Measurements from ENCODE around the gene PVR.
A peak's percentile ranks its signal among the peaks of the same experiment; 100 is the strongest.
"Not testable (repeated sequence)": the region's sequence is repeated elsewhere in the genome, so short reads cannot be mapped to it uniquely, and the experiment has no call there.

PVR gene

GRCh38 chr19:44627631-44628030, 16.1 kb upstream of the PVR start:
- no peaks in the 10 kb centered on the region for H3K79me2 ChIP-seq (ENCODE audit: control insufficient read depth, insufficient read depth, low read length, poor library complexity)
- H2BK12ac ChIP-seq (ENCODE audit: low read length) = no peak overlapping the region
- DNase-seq = no peak
- H3K4ac ChIP-seq (ENCODE audit: low read depth, low read length) = no peak overlapping the region
- no CpG with 5 or more reads among the region's 4 CpGs for WGBS (ENCODE audit: extremely low coverage, insufficient coverage, insufficient read length)
- H2BK120ac ChIP-seq (ENCODE audit: insufficient read depth, low read length, poor library complexity) = no peak overlapping the region
- no peaks in the 10 kb centered on the region for H3K36me3 ChIP-seq (ENCODE audit: control insufficient read depth in 1 of 2, insufficient read depth in 2 of 2, low read length in 2 of 2)
- no peak overlapping the region for H3K4me3 ChIP-seq (ENCODE audit: low read depth, low read length)
- H3K4me2 ChIP-seq (ENCODE audit: low read length) = no peak overlapping the region
- peaks cover 1% of the 10 kb centered on the region for H3K9me3 ChIP-seq (ENCODE audit: insufficient read depth, low read depth, low read length)
- H3K79me1 ChIP-seq (ENCODE audit: low read length) = peaks cover 2% of the 10 kb centered on the region
- H3K27me3 ChIP-seq (ENCODE audit: insufficient read depth, low read length) = no peaks in the 10 kb centered on the region
- no peak overlapping the region for H3K27ac ChIP-seq (ENCODE audit: low read depth, low read length)
- no peak overlapping the region for H2AK5ac ChIP-seq (ENCODE audit: low read length)
- H4K12ac ChIP-seq (ENCODE audit: low read depth, low read length) = no peak overlapping the region
- peaks cover 3 to 9% of the 10 kb centered on the region in 2 experiments for H3K4me1 ChIP-seq (ENCODE audit: control insufficient read depth in 1 of 2, insufficient read depth in 2 of 2, low read length in 2 of 2)
- no peak overlapping the region for H3K14ac ChIP-seq (ENCODE audit: low read length)
- H4K91ac ChIP-seq (ENCODE audit: low read depth, low read length) = no peak overlapping the region
- H3K18ac ChIP-seq (ENCODE audit: low read length) = no peak overlapping the region
- H3K9ac ChIP-seq (ENCODE audit: low read length) = no peak overlapping the region
- no peak overlapping the region for H2BK5ac ChIP-seq (ENCODE audit: low read depth, low read length, poor library complexity)
- H2AFZ ChIP-seq (ENCODE audit: insufficient read depth, low read length, poor library complexity) = no peak overlapping the region
- no peak overlapping the region for H4K8ac ChIP-seq (ENCODE audit: low read depth, low read length)
- no peak overlapping the region for H3K23ac ChIP-seq (ENCODE audit: low read length)

GRCh38 chr19:44628793-44629192, 14.9 kb upstream of the PVR start:
- 100% methylated on average over 1 of the region's 3 CpGs for WGBS (ENCODE audit: extremely low coverage, insufficient coverage, insufficient read length)
- no peak overlapping the region for H3K4ac ChIP-seq (ENCODE audit: low read depth, low read length)
- H2BK120ac ChIP-seq (ENCODE audit: insufficient read depth, low read length, poor library complexity) = no peak overlapping the region
- no peak overlapping the region for H2AFZ ChIP-seq (ENCODE audit: insufficient read depth, low read length, poor library complexity)
- H3K79me1 ChIP-seq (ENCODE audit: low read length) = peaks cover 2% of the 10 kb centered on the region
- no peak overlapping the region for H3K9ac ChIP-seq (ENCODE audit: low read length)
- peaks cover 1% of the 10 kb centered on the region for H3K9me3 ChIP-seq (ENCODE audit: insufficient read depth, low read depth, low read length)
- H3K79me2 ChIP-seq (ENCODE audit: control insufficient read depth, insufficient read depth, low read length, poor library complexity) = no peaks in the 10 kb centered on the region
- no peak overlapping the region for H3K4me2 ChIP-seq (ENCODE audit: low read length)
- H4K12ac ChIP-seq (ENCODE audit: low read depth, low read length) = no peak overlapping the region
- no peak overlapping the region for H3K14ac ChIP-seq (ENCODE audit: low read length)
- H4K8ac ChIP-seq (ENCODE audit: low read depth, low read length) = no peak overlapping the region
- no peak overlapping the region for H2BK12ac ChIP-seq (ENCODE audit: low read length)
- H2AK5ac ChIP-seq (ENCODE audit: low read length) = no peak overlapping the region
- H3K4me1 ChIP-seq (ENCODE audit: control insufficient read depth in 1 of 2, insufficient read depth in 2 of 2, low read length in 2 of 2) = peaks cover 3 to 9% of the 10 kb centered on the region in 2 experiments
- no peak overlapping the region for H3K18ac ChIP-seq (ENCODE audit: low read length)
- H4K91ac ChIP-seq (ENCODE audit: low read depth, low read length) = no peak overlapping the region
- H3K23ac ChIP-seq (ENCODE audit: low read length) = peak overlapping the region; percentile 37
- no peak for DNase-seq
- no peaks in the 10 kb centered on the region for H3K27me3 ChIP-seq (ENCODE audit: insufficient read depth, low read length)
- no peak overlapping the region for H3K4me3 ChIP-seq (ENCODE audit: low read depth, low read length)
- H2BK5ac ChIP-seq (ENCODE audit: low read depth, low read length, poor library complexity) = no peak overlapping the region
- H3K27ac ChIP-seq (ENCODE audit: low read depth, low read length) = no peak overlapping the region
- no peaks in the 10 kb centered on the region for H3K36me3 ChIP-seq (ENCODE audit: control insufficient read depth in 1 of 2, insufficient read depth in 2 of 2, low read length in 2 of 2)

GRCh38 chr19:44631611-44632010, 12.1 kb upstream of the PVR start:
- H3K4ac ChIP-seq (ENCODE audit: low read depth, low read length); H3K79me1 ChIP-seq (ENCODE audit: low read length); H3K4me2 ChIP-seq (ENCODE audit: low read length); H4K12ac ChIP-seq (ENCODE audit: low read depth, low read length); H2BK12ac ChIP-seq (ENCODE audit: low read length); H3K4me1 ChIP-seq (ENCODE audit: control insufficient read depth in 1 of 2, insufficient read depth in 2 of 2, low read length in 2 of 2); H3K27me3 ChIP-seq (ENCODE audit: insufficient read depth, low read length); H3K9ac ChIP-seq (ENCODE audit: low read length); H3K18ac ChIP-seq (ENCODE audit: low read length); H3K79me2 ChIP-seq (ENCODE audit: control insufficient read depth, insufficient read depth, low read length, poor library complexity); H3K4me3 ChIP-seq (ENCODE audit: low read depth, low read length); H3K9me3 ChIP-seq (ENCODE audit: insufficient read depth, low read depth, low read length); H2AK5ac ChIP-seq (ENCODE audit: low read length); H3K23ac ChIP-seq (ENCODE audit: low read length); H3K14ac ChIP-seq (ENCODE audit: low read length); H4K91ac ChIP-seq (ENCODE audit: low read depth, low read length); H2BK5ac ChIP-seq (ENCODE audit: low read depth, low read length, poor library complexity); H3K27ac ChIP-seq (ENCODE audit: low read depth, low read length); H3K36me3 ChIP-seq (ENCODE audit: control insufficient read depth in 1 of 2, insufficient read depth in 2 of 2, low read length in 2 of 2); H4K8ac ChIP-seq (ENCODE audit: low read depth, low read length); DNase-seq; H2AFZ ChIP-seq (ENCODE audit: insufficient read depth, low read length, poor library complexity); H2BK120ac ChIP-seq (ENCODE audit: insufficient read depth, low read length, poor library complexity): not testable (repeated sequence)
- no CpG with 5 or more reads among the region's 8 CpGs for WGBS (ENCODE audit: extremely low coverage, insufficient coverage, insufficient read length)

- H3K36me3 ChIP-seq (ENCODE audit: control insufficient read depth in 1 of 2, insufficient read depth in 2 of 2, low read length in 2 of 2); H2BK12ac ChIP-seq (ENCODE audit: low read length); H2BK5ac ChIP-seq (ENCODE audit: low read depth, low read length, poor library complexity); H3K79me1 ChIP-seq (ENCODE audit: low read length); H4K8ac ChIP-seq (ENCODE audit: low read depth, low read length); H3K4ac ChIP-seq (ENCODE audit: low read depth, low read length); H2BK120ac ChIP-seq (ENCODE audit: insufficient read depth, low read length, poor library complexity); H3K27ac ChIP-seq (ENCODE audit: low read depth, low read length); H3K27me3 ChIP-seq (ENCODE audit: insufficient read depth, low read length); H2AK5ac ChIP-seq (ENCODE audit: low read length); H3K9ac ChIP-seq (ENCODE audit: low read length); H3K4me1 ChIP-seq (ENCODE audit: control insufficient read depth in 1 of 2, insufficient read depth in 2 of 2, low read length in 2 of 2); H4K91ac ChIP-seq (ENCODE audit: low read depth, low read length); H2AFZ ChIP-seq (ENCODE audit: insufficient read depth, low read length, poor library complexity); DNase-seq; H4K12ac ChIP-seq (ENCODE audit: low read depth, low read length); H3K23ac ChIP-seq (ENCODE audit: low read length); H3K9me3 ChIP-seq (ENCODE audit: insufficient read depth, low read depth, low read length); H3K14ac ChIP-seq (ENCODE audit: low read length); H3K4me3 ChIP-seq (ENCODE audit: low read depth, low read length); H3K4me2 ChIP-seq (ENCODE audit: low read length); H3K79me2 ChIP-seq (ENCODE audit: control insufficient read depth, insufficient read depth, low read length, poor library complexity); H3K18ac ChIP-seq (ENCODE audit: low read length): not testable (repeated sequence)
- no CpG with 5 or more reads among the region's 5 CpGs for WGBS (ENCODE audit: extremely low coverage, insufficient coverage, insufficient read length)
Observed at GRCh38 chr19:44634058-44634457, 9.7 kb upstream of the PVR start.

All from trophoblast cell (in vitro differentiated cells and primary cell).